AG08396 (cell line): ENCODE data around the gene TTC5.
A peak's percentile ranks its signal among the peaks of the same experiment; 100 is the strongest.
"Not testable (repeated sequence)": the region's sequence is repeated elsewhere in the genome, so short reads cannot be mapped to it uniquely, and the experiment has no call there.

Experiments used
- DNase-seq: peaks from one replicate; pipeline ENCODE4 v3.0.0; 2012; ENCODE audit warnings: low spot score, mixed read lengths

TTC5 gene, protein sequence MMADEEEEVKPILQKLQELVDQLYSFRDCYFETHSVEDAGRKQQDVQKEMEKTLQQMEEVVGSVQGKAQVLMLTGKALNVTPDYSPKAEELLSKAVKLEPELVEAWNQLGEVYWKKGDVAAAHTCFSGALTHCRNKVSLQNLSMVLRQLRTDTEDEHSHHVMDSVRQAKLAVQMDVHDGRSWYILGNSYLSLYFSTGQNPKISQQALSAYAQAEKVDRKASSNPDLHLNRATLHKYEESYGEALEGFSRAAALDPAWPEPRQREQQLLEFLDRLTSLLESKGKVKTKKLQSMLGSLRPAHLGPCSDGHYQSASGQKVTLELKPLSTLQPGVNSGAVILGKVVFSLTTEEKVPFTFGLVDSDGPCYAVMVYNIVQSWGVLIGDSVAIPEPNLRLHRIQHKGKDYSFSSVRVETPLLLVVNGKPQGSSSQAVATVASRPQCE

DNA sequence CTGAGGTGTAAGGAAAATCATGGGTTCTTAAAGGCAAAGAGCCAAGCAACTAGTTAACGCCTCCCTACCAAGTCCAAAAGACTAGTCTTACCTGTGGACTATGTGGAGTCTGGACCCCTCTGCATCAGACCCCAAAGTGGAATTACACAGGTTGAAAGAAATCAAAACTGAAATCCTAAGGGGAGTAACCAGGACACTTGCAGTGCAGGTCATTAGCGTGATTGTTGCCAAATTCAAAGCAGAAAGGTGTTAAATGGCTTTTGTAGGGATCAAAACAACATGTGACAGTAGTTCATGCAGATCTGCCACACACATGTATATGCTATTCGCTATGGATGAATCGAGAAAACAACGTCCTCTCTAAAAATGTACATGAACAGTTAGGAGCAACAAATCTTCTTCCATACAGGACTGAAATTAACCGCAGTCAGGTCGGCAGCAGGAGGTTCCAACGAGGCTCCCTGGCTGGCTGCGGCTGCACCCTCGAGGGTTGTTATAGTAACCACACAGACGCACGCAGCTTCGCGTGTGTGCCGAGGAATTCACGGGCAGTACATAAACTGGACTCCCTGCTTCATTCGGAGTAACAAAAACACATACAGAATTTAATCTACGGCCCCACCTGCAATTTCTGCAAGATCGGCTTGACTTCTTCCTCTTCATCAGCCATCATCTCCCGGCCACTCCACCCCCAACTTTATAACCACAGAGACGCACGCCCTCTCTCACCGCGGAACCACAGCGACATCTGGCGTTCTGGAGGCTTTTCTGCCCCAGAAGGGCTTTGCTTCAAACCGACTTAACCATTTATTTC is at the start of gene TTC5:
TSS of gene TTC5 (minus strand) at position 687 of the 814 bp plus-strand sequence. CDS start at position 673, 14 bp downstream.
- peak; percentile 89 for DNase-seq

GRCh38 chr14:20350860-20351259 is 45.1 kb upstream of the TTC5 start:
- peak; percentile 22 for DNase-seq

DNA sequence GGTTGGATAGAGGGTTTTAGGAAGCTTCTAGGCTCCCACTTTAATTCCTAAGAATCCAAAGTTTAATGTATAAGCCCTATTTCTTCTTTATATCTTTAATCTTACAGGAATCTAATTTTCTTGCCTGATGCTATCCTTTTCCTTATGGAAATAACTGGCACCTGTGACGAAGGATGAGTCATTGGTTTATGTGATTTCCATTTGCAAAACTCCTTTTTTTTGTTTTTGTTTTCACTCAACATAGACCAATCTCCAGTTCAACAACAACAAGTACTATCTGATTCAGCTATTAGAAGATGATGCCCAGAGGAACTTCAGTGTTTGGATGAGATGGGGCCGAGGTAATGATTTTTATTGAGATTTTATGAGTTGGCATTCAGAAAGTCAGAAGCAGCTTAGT is 44.5 kb upstream of the TTC5 start:
- DNase-seq, result no peak

GRCh38 chr14:20347747-20348146 is 42.0 kb upstream of the TTC5 start:
- no peak for DNase-seq

- DNase-seq, result no peak
Observed at GRCh38 chr14:20346713-20347112, 41.0 kb upstream of the TTC5 start.

- no peak for DNase-seq
Observed at GRCh38 chr14:20345366-20345765, 39.6 kb upstream of the TTC5 start.

DNA sequence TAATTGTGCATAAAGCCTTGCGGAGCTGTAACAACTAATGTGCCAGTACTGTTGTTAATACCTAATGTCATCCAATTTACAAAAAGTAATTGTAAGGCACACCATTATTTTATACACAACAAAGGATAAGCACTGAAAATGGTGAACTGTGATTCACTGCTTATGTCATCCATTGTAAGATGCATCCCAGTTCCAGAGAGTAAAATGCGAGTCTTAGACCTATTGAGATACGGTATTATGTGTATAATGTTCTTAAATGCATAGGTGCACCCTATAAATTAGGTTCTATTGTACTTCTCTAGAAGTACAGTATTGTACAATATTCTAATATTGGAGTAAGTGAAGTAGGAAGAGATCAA is 38.1 kb upstream of the TTC5 start:
- DNase-seq, result no peak

GRCh38 chr14:20343092-20343861 is 37.5 kb upstream of the TTC5 start, which contains the start of gene PARP2:
PARP2 (plus strand) TSS chr14:20343635; CDS start chr14:20343642, 7 bp downstream.
- DNase-seq, result peak; percentile 97

- no peak for DNase-seq
Observed at GRCh38 chr14:20341646-20342045, 35.9 kb upstream of the TTC5 start.

- not testable (repeated sequence) for DNase-seq
Observed at GRCh38 chr14:20341032-20341431, 35.3 kb upstream of the TTC5 start.

DNA sequence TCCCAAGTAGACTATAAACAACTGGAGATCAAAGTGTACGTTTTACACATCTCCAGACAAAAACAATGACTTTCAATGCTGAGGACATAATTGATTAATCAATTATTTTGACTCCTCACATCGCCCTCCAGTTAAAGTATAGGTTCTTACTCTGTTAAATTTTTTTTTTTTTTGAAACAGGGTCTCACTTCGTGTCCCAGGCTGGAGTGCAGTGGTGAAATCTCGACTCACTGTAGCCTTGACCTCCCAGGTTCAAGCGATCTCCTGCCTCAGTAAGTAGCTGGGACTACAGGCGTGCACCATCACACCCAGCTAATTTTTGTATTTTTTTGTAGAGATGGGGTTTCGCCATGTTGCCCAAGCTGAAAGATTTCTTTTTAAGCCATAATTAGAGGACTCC is 28.3 kb upstream of the TTC5 start:
- no peak for DNase-seq

DNA sequence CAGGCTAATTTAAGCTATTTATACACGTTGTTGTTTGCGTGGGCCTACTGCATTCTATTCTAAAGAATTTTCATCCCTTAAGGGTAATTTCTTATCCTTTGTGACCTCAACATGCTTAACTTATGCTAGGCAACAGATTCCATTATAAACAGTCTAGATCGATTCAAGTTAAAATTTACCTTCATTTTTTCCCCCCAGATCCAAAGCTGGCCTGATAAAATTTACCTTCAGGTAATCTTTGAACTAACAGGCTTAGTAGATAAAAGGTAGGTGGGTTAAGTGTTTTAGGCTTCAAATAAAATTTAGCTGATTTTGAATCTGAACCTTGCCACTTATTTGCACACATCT is 27.7 kb upstream of the TTC5 start:
- DNase-seq, result no peak

DNA sequence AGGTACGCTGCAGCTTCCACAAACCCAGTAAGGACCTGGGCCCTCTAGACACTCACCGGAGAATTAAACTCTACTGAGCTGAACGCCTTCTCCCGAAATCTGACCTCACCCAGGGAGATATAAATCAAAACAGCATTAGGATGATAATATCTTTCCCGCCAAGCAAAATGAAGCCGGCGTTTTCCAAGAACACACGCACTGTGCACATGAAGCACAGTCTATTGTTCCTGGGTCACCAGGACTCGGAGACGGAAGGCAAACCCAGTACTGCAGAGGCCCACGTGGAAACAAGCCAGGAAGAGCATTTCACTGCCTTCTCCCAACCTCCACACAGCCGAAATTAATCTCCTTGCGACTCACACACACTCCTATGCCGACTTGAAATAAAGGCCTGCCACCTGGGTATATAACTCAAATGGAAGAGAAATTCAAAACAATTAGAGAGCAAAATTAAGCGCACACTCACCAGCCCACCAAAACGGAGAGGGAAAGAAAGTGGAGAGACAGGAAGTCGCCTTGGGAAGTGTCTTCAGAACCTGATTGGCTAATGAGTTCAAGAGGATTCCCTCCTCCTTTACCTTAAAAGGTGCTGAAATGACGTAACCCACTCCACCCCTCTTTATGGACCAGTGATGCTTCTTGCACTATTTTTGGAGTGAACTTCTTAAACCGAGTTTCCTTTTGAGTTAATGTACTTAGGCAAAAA is 27.2 kb upstream of the TTC5 start, which contains the start of gene CCNB1IP1:
TSS of gene CCNB1IP1 (minus strand) at position 492 of the 706 bp plus-strand sequence. CDS start 16,756 bp downstream, outside the sequence.
- DNase-seq, result peak; percentile 78

DNA sequence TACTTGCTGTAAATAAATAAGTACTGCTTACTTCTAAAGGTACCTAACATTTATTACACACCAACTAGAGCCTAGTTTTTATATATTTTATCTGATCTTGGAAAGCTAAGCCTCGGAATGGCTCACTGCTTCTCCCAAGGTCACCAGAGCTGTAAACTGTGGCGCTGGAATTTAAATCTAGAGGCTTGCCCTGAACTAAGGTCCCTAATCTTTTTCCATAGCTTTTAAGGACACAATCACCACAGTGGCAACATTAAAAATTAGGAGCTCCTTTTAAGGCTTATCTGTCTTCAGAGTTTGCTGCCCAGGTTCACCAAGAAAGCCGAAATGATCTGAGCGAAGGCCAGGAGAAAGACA is 26.7 kb upstream of the TTC5 start:
- no peak for DNase-seq

GRCh38 chr14:20331053-20331613 is 25.4 kb upstream of the TTC5 start:
- no peak for DNase-seq

DNA sequence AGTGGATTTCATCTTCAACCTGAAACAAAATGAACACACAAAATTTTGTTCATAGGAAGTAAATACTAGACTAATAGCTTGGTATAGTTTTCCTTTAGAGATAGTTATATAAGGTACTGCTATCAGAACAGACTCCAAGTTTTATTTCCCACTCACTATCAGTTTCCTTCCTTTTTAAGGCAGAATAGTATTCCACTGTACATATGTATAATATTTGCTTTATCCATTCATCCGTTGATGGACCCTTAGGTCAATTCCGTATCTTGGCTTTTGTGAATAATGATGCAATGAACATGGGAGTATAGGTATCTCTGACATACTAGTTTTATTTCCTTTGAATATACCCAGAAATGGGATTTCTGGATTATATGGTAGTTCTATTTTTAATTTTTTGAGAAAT is 23.6 kb upstream of the TTC5 start:
- DNase-seq, result no peak

DNA sequence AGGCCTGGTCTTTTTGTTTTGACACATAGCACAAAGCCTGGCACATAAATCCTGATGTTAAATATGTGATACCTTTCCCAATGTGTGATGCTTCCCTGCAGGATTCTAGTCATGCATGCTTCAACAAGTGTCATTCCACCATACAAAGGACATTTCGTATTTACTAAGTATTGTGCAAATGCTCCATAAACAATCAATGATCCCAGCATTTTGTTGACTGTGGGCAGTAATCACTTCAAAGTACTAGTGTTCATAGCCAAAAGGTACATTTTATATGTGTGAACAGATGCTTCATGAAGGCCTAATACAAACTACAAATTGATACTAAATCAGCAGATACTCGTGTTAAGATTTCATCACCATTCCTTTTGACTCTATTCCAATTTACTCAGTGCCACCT is 23.0 kb upstream of the TTC5 start:
- no peak for DNase-seq

- DNase-seq, result peak; percentile 47
Observed at GRCh38 chr14:20327005-20327869, 21.5 kb upstream of the TTC5 start.

DNA sequence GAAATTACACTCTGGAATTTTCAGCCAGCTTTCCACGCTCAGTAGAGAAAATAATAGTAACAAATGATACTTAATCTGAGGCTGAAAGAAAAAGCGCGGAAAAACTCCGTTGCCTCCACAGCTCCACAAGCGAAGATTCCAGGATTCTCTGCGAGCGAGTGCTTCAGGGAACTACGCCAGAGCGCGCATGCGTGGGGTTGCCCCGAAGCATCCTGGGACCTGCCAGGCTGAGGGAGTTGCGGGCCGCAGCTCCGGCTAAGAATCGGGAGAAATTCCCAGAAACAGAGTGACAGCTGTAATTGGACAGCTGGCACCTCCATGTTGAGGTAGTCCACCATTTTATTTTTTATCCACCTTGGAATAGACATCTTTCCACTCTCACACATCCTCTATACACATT is 12.0 kb upstream of the TTC5 start:
- DNase-seq, result no peak

GRCh38 chr14:20314026-20314425 is 8.3 kb upstream of the TTC5 start:
- DNase-seq, result no peak

DNA sequence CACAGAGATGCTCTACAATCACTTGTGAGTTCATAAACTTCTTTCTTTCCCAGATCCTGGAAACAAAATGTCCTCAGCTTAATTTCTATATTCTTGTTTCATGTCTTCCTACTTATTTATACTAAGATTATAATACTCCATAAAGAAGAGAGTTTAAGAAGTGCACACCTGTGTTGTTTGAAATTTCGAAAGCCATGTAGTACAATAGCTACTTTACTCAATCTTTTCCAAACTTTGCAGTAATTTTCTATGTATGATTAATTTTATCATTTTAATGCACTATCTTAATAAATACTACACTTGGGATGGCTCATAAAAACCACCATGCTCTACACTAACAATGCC is 300 bp upstream of the TTC5 start:
- DNase-seq, result no peak
